ENCODE results near the gene SUB1. TPM values are rescaled to one million over a fixed set of nuclear protein-coding genes. Genes with fewer than 3 reads are reported as not detected.

Gene SUB1
- total RNA-seq, 1 experiment from 2014 or later = 204 TPM

- no peaks in the 10 kb centered on the region for H3K36me3 ChIP-seq (ENCODE audit: control insufficient read depth, insufficient read depth, low read length)
- intact Hi-C loops (cut with micrococcal nuclease; ENCODE audit: unreplicated experiment) (no loop called here), in situ Hi-C loops (cut with HindIII; ENCODE audit: low pct_unique_long_range_greater_than_20kb, low sequenced_read_pairs) (no loop called here)
- no peak overlapping the region for H3K27ac ChIP-seq (ENCODE audit: low read length)
- ChIA-PET POLR2A (no interaction called here), CTCF (no interaction called here)
- BruUV-seq (replicated peaks) = no TSS peak
- no peak for ATAC-seq
- H3K4me3 ChIP-seq (ENCODE audit: low read depth in 2 of 2, low read length in 2 of 2) = no peak overlapping the region
- TF ChIP-seq SIN3A (IDR thresholded peaks at IDR 0.05; ENCODE audit: borderline replicate concordance, insufficient read depth, low read depth, low read length) (no peak), REST (IDR thresholded peaks at IDR 0.05; ENCODE audit: insufficient read depth in 1 of 2, low read depth in 2 of 2, low read length in 1 of 2) (no peak), TCF7L2 (IDR thresholded peaks at IDR 0.05; ENCODE audit: low read depth, low read length) (no peak), CTCF (IDR thresholded peaks at IDR 0.05) (no peak), POLR2AphosphoS5 (IDR thresholded peaks at IDR 0.05; ENCODE audit: low read depth, low read length) (no peak)
- H3K9me3 ChIP-seq (ENCODE audit: control insufficient read depth, insufficient read depth, low read depth, low read length) = no peaks in the 10 kb centered on the region
- no peaks in the 10 kb centered on the region for H3K27me3 ChIP-seq (ENCODE audit: control insufficient read depth, insufficient read depth, low read length)
- no peaks in the 10 kb centered on the region for H3K4me1 ChIP-seq (ENCODE audit: control insufficient read depth, insufficient read depth, low read length)
- DNase-seq (ENCODE audit: low read depth, low spot score) = no peak
These were observed 18.8 kb upstream of the SUB1 start for GRCh38 chr5:32566319-32567111.

- no peak for ATAC-seq
- no peaks in the 10 kb centered on the region for H3K36me3 ChIP-seq (ENCODE audit: control insufficient read depth, insufficient read depth, low read length)
- no TSS peak for BruUV-seq (replicated peaks)
- ChIA-PET CTCF (no interaction called here), POLR2A (interaction anchor here (0.7 kb wide), 2 partner anchors 12 to 25 kb away, joined by 3 read pairs; no protein-coding TSS in a partner anchor)
- no peaks in the 10 kb centered on the region; the same call in 1 of the 2 replicates for H3K27me3 ChIP-seq (ENCODE audit: control insufficient read depth, insufficient read depth, low read length)
- no peak for TF ChIP-seq CTCF (IDR thresholded peaks at IDR 0.05)
- TF ChIP-seq REST (IDR thresholded peaks at IDR 0.05; ENCODE audit: insufficient read depth in 1 of 2, low read depth in 2 of 2, low read length in 1 of 2) = no peak
- TF ChIP-seq TCF7L2 (IDR thresholded peaks at IDR 0.05; ENCODE audit: low read depth, low read length) = no peak
- no peak for TF ChIP-seq POLR2AphosphoS5 (IDR thresholded peaks at IDR 0.05; ENCODE audit: low read depth, low read length)
- no peak for TF ChIP-seq SIN3A (IDR thresholded peaks at IDR 0.05; ENCODE audit: borderline replicate concordance, insufficient read depth, low read depth, low read length)
- intact Hi-C loops (cut with micrococcal nuclease; ENCODE audit: unreplicated experiment) (no loop called here), in situ Hi-C loops (cut with HindIII; ENCODE audit: low pct_unique_long_range_greater_than_20kb, low sequenced_read_pairs) (no loop called here)
- DNase-seq (ENCODE audit: low read depth, low spot score) = no peak
- no peak overlapping the region for H3K27ac ChIP-seq (ENCODE audit: low read length)
- H3K9me3 ChIP-seq (ENCODE audit: control insufficient read depth, insufficient read depth, low read depth, low read length) = no peaks in the 10 kb centered on the region
- no peaks in the 10 kb centered on the region for H3K4me1 ChIP-seq (ENCODE audit: control insufficient read depth, insufficient read depth, low read length)
- H3K4me3 ChIP-seq (ENCODE audit: low read depth in 2 of 2, low read length in 2 of 2) = no peak overlapping the region
These were observed 14.2 kb upstream of the SUB1 start for GRCh38 chr5:32571128-32571527.
